NOMO-1 (cell line): Measurements from ENCODE around the gene DEPP1.

Experiments used
- DNase-seq, 2 experiments: peaks; one replicate each; lab custom pipeline; 2025; ENCODE audit not compliant: unreplicated experiment in 2 of 2; lab: John Stamatoyannopoulos, UW

The DEPP1 gene

GRCh38 chr10:44980309-44981171 is 1.9 kb upstream of the DEPP1 start:
- no peak for DNase-seq

- DNase-seq = no peak
Observed at GRCh38 chr10:44979281-44980191, 927 bp upstream of the DEPP1 start.

DNA sequence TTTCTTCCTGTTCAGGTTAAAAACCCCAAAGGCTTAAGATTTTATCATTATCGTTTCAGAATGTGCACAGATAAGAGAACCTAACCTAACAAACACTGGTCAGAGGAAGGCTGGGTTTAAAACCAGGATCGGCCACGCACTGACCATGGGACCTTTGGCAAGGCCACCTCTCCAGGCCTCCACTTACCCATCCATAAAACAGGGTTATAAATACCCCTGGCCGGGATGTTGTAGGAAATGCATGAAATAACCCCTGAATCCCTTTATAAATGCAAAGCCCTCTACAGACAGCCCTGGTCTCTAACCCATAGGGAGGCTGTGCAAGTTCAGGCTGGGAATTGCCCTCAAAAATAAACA is 418 bp downstream of the DEPP1 start:
- DNase-seq = no peak

DNA sequence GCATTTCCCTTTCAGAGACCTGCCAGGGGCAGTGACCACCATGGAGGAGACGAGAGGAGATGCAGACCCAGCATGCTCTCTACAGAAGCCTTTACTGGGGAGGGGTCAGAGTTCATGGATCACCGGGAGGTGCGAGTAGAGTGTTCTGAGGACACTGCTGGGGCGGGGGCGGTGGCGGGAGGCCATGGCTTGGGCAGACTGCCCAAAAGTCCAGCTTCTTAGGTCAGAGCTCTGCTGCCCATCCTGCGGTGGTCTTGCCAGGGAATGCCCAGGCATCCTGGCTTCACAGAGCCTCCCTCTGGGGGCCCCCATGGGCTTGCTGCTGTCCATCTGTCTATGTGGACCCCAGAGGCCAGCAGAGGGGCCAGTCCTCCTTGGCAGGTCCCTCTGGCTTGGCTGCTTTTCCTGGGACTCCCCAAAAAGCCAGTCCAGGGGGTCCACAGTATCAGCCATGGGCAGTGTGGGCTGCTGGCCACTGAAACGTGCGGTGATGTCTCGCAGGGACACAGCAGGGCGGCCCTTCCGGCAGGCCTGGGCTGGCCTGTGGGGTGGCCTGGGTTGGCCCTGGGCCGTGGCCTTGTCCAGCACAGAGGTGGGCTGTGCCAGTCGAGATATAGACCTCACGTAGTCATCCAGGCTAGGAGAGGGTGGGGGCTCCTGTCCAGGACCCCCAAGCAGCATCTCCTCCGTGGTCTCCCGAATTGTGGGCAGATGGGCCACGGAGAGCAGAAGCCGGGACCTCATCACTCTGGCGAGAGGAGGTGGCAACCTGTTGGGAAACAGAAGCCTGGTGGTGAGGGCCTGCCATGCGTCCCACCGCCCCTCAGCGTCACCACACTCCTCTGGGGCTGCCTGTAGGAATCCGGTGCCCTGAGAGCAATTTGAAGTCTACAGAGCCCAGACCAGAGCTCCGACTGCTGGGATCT is 1.1 kb downstream of the DEPP1 start:
- no peak for DNase-seq

- DNase-seq = no peak
Observed at GRCh38 chr10:44976352-44977198, 2.0 kb downstream of the DEPP1 start.

DNA sequence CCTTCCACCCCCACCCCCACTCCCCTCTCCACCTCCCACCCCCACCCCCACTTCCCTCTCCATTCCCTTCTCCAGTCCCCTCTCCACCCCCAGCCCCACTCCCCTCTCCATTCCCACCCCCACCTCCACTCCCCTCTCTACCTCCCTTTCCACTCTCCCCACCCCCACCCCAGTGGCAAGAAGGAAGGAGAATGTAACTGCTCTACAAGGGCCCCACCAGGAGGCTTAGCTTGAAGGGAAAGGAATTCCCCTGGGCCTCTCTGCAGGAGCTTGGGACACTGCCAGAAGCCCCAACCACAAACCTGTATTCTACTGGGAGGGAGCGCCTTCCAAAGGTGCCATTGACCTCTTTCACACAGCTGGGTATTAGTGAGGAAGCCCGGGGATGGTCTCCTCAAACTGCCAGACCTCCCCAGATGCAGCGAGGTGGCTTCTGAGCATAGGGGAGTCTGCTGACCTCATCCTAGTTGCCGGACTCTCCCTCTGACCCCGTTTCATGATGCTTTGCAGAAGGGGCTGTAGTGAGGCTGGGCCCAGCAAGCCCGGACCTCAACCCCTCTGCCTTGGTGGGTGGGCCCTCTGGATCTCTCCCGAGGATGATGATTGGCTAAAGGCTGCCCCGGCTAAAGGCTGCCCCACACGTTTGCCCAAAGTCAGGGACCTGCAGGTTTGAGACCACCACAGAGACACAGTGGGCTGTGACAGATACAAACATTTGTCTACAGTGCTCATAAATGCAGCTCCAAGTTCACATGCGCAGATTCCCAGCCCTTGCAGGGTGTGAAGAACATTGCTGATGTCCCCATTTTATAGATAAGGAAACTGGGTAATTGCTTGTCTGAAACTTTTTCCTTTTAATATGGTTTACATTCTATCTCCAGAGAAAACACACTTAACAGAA is 2.9 kb downstream of the DEPP1 start:
- DNase-seq = no peak

DNA sequence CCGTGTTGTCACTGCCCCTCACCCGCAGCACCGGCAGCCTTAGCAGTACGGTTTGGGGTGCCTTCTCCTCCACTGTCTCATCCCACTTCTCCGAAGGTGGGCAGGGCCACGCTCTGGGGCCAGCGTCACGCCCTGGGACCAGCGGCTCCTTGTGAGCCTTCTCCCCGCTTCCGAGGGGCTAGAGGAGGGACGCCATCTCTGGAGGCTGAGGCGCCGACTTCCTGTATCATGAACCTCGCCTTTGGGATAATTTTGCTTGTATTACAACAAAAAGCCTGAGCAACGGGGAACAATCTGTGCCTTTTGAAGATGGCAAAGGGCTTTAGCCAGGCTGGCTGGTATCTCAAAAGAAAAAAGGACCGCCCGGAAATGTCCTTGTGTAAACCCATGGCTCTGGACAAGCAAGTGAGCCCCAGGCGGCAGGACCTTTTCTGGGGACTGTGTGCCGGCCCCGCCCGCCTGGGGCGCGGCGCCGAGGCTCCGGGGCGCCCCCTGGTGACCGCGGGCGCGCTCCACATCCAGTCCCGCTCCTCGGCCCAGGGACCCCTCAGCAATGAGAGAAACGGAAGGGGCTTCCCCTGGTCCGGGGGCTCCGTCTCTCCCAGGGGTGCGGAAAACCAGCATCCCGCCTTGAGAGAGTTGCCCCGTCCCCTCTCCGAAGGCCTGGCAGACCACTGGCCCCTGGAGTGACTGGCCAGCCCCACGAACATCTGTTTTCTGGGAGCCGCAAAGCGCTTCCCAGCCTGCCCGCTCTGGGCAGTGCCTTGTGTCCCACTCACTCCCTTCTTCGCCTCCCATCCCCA is 3.8 kb downstream of the DEPP1 start:
- DNase-seq = peak; percentile 49 to 61

GRCh38 chr10:44974082-44974627 is 4.5 kb downstream of the DEPP1 start:
- DNase-seq = no peak

DNA sequence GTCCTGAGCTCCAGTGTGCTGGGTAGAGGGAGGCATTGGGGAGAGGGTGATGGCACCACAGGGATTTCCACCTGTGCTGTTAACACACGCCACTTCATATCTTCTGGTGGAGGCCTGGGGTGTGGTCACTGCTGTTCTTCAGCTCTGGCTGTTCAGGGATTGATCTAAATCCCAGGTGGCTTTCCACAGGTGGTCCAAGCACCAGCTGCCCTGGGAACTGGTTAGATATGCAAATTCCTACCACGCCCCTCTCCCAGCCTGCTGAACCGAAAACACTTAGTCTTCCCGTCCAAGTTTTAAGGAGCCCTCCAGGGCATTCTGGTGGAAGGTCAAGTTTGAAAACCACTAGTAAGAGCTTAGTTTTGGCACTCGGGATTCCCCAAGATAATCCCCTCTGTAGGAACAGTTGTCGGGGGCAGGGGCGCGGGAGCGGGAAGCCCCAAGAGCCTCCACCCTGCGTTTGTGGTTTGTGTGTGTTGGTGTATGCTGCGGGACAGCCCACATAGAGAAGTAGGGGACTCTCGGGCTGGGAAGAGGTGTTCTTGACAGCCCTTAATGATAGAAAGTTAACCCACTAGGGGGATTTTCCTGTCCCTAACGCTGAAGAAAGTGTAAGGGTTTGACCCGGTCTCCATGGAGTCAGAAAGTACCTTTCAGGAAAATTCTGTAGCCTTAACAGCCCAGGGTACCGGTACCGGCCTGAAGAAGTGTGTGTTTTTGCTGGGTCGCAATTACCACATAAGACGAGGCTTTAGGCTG is 5.1 kb downstream of the DEPP1 start:
- DNase-seq = no peak

DNA sequence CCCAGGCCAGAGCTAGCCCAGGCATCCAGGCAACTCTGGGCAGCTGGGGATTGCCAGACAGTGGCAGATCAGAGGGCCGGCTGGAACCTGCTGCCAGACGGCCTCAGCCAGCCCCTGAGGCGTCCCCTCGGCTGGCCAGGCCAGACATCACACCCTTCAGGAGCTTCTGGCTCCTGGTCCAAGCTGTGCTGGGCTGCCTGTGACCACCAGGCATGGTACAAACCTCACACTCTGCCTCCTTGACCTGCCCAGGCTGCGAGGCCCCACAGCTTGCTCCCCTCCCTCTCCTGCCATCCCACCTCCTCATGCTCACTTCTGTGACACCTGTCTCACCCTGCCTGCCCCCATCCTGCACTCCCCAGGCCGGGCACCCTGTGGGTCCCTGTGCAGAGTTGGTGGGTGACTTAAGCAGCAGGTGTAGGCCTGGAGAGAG is 5.7 kb downstream of the DEPP1 start:
- DNase-seq = no peak

DNA sequence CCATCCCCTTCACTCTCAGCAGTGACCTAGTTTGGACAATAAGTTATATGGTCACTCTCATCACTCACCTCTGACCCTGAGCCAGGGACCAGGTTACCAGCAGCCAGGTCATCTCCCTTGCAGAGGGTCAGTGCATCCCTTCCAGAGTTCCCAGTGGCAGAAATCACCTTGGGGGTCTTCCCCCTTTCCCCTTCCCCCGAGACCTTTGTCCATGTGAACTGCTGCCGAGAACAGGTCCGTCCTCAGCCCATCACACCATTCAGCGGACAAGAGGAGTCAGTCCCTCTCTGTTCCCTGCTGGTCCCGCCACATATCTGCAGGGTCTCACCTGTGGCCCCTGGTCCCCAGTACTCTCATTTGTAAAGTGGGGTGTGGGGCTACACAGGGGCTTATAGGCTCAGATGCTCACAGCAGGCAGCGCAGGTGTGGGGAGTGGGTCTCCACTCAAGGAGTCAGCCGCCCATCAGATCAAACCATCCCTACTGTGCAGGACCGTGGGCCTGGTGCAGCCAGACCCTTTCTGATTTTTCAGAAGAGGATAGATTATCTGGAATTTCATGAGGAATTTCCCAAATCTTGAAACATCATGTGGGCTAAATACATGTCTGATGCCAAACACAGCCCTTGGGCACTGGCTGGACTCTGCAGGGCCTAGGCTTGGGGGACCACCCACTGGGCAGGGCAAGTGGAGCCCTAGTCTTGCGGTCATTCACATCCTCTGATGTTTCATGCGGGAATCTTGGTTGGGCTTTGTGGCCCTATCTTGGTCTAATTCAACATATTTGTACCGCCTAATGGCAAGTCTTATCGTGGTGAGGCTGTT is 6.5 kb downstream of the DEPP1 start:
- no peak for DNase-seq

GRCh38 chr10:44971434-44971833 is 7.2 kb downstream of the DEPP1 start:
- no peak for DNase-seq

DNA sequence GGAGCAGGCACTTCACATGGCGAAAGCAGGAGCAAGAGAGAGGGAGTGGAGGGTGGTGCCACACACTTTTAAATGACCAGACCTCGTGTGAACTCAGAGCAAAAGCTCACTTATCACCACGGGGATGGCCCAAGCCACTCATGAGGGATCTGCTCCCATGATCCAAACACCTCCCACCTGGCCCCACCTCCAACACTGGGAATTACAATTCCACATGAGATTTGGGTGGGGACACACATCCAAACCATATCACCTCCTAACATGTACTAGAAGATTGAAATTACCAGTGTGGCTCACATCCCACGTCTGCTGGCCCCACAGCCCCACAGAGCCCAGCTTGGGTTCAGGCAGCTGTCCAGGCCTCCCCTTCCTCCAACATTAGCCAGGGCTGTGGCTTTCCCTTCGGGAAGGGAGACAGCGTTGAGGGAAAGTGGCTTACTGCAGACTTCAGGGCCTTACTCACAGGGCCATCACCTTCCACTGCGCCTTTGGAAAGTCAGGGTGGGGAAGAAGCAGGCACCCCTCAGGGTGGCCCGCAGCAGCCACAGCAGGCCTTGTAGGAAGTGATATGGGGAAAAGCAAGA is 7.7 kb downstream of the DEPP1 start:
- DNase-seq = no peak

DNA sequence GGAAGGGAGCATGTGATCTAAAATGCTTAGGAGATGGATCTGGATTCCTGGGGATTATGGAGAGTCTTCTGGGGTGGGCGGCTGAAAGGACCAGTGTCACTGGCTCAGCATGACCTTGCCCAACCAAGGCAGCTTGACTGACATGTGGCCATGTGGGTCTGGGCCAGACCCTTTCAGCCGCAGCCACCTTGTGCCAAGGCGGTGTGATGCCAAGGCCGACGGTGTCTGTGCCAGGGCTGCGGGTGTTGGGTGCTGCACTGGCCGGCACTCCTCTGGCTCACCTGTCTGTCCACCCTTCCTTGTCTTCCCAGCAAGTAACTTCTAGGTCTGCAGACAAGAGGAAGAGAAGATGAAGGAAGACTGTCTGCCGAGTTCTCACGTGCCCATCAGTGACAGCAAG is 8.8 kb downstream of the DEPP1 start:
- DNase-seq = no peak

GRCh38 chr10:44968500-44969400 is 9.9 kb downstream of the DEPP1 start:
- peak in 1 of 2 experiments; percentile 61 for DNase-seq
